Measurements from ENCODE around the gene GPC6. TPM values are rescaled to one million over a fixed set of nuclear protein-coding genes. Genes with fewer than 3 reads are reported as not detected.

GPC6 gene
- polyA plus RNA-seq, 1 of the 3 experiments (the other 2 are of a cell fraction): 6.7 TPM

- Histone ChIP-seq H3K4me2 (no peak overlapping the region), H3K9me3 (no peaks in the 10 kb centered on the region), H3F3A (replicated peaks; ENCODE audit: insufficient read depth) (no peaks in the 10 kb centered on the region), H3K9me2 (no peaks in the 10 kb centered on the region), H3K4me3 (ENCODE audit: low read depth in 2 of 2, low read length in 1 of 2) (no peak overlapping the region), H3K27ac (ENCODE audit: low read depth in 2 of 2, low read length in 1 of 2) (no peak overlapping the region), H3K4me1 (ENCODE audit: control insufficient read depth in 1 of 2, insufficient read depth in 2 of 2, low read depth in 1 of 2, low read length in 1 of 2) (peaks cover 0 to 4% of the 10 kb centered on the region in 2 experiments; a peak in 1 of 4 replicates), H3K36me3 (replicated peaks in 1 of 2; ENCODE audit: control insufficient read depth in 1 of 2, insufficient read depth in 2 of 2, low read length in 1 of 2) (no peaks in the 10 kb centered on the region), H3K79me2 (ENCODE audit: insufficient read depth) (no peaks in the 10 kb centered on the region), H3K9ac (no peak overlapping the region), H3K27me3 (ENCODE audit: insufficient read depth) (no peaks in the 10 kb centered on the region), H4K20me1 (ENCODE audit: insufficient read depth) (no peaks in the 10 kb centered on the region), H2AFZ (ENCODE audit: low read depth) (no peak overlapping the region)
- CTCF ChIA-PET: no interaction called here
- no peak for DNase-seq
- no peak for TF ChIP-seq ELF1 (IDR thresholded peaks at IDR 0.05)
- no peak for TF ChIP-seq FOSL2 (IDR thresholded peaks at IDR 0.05; ENCODE audit: borderline replicate concordance, low read depth)
- TF ChIP-seq CTCF (IDR thresholded peaks at IDR 0.05): no peak
- no peak for TF ChIP-seq JUND (IDR thresholded peaks at IDR 0.05)
- no peak for TF ChIP-seq GABPA (IDR thresholded peaks at IDR 0.05; ENCODE audit: low read depth)
- TF ChIP-seq RAD21 (IDR thresholded peaks at IDR 0.05; ENCODE audit: low read length): no peak
- TF ChIP-seq EZH2phosphoT487 (IDR thresholded peaks at IDR 0.05; ENCODE audit: borderline replicate concordance, low read depth): no peak
- no peak for TF ChIP-seq YY1 (IDR thresholded peaks at IDR 0.05; ENCODE audit: low read depth)
- TF ChIP-seq FOXM1 (IDR thresholded peaks at IDR 0.05; ENCODE audit: low read depth): no peak
- TF ChIP-seq POLR2AphosphoS5 (IDR thresholded peaks at IDR 0.05; ENCODE audit: low read depth, low read length): no peak
- TF ChIP-seq FOXJ3 (CRISPR knock-in tag; IDR thresholded peaks at IDR 0.05): no peak
- TF ChIP-seq USF2 (IDR thresholded peaks at IDR 0.05; ENCODE audit: borderline replicate concordance, low read depth, low read length): no peak
- no peak for TF ChIP-seq TCF12 (IDR thresholded peaks at IDR 0.05)
- TF ChIP-seq, protein P1, sequence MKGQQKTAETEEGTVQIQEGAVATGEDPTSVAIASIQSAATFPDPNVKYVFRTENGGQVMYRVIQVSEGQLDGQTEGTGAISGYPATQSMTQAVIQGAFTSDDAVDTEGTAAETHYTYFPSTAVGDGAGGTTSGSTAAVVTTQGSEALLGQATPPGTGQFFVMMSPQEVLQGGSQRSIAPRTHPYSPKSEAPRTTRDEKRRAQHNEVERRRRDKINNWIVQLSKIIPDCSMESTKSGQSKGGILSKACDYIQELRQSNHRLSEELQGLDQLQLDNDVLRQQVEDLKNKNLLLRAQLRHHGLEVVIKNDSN (IDR thresholded peaks at IDR 0.05; ENCODE audit: borderline replicate concordance, low read depth): no peak
- TF ChIP-seq, protein P2, sequence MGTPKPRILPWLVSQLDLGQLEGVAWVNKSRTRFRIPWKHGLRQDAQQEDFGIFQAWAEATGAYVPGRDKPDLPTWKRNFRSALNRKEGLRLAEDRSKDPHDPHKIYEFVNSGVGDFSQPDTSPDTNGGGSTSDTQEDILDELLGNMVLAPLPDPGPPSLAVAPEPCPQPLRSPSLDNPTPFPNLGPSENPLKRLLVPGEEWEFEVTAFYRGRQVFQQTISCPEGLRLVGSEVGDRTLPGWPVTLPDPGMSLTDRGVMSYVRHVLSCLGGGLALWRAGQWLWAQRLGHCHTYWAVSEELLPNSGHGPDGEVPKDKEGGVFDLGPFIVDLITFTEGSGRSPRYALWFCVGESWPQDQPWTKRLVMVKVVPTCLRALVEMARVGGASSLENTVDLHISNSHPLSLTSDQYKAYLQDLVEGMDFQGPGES (IDR thresholded peaks at IDR 0.05; ENCODE audit: low read depth, low read length): no peak
- TF ChIP-seq RFX5 (IDR thresholded peaks at IDR 0.05; ENCODE audit: low read length): no peak
- WGBS (ENCODE audit: low lambda C conversion rate): 96% methylated on average over 1 of the region's 1 CpG
- POLR2A ChIA-PET: no interaction called here
Measured at GRCh38 chr13:93562676-93563075, 336.1 kb downstream of the GPC6 start.
